PC-3 (cell line): ENCODE data around the gene FTO. TPM values are rescaled to one million over a fixed set of nuclear protein-coding genes. Genes with fewer than 3 reads are reported as not detected.

Experiments
- ATAC-seq: fragments of 200-7000 bp; cut with Tn5 transposase; 2 replicates; pipeline ENCODE4 v1.9.1; 2020; ENCODE audit warnings: mild to moderate bottlenecking, moderate library complexity
- BruUV-seq: library from RNA; stranded (reverse); fragments of 400-500 nt; replicated peaks from 2 replicates; lab custom pipeline; 2021; lab: Mats Ljungman, UMichigan
- CTCF ChIA-PET: fragments of 300-600 bp; sonication (Branson Sonifier 250); formaldehyde crosslinking; loops from one replicate; lab custom pipeline; 2022; ENCODE audit warnings: antibody characterized with exemption; lab: Charles Lee
- POLR2A ChIA-PET: fragments of 300-600 bp; sonication (Branson Sonifier 250); formaldehyde crosslinking; loops from one replicate; lab custom pipeline; 2022; ENCODE audit warnings: antibody characterized with exemption; ENCODE audit not compliant: unreplicated experiment; lab: Charles Lee
- DNase-seq: peaks from one replicate; pipeline ENCODE4 v3.0.0-alpha.2; 2015
- H2AFZ ChIP-seq: fragments of 300-600 bp; sonication (generic); 2 replicates; pipeline ENCODE4 v1.6.0; 2016; ENCODE audit warnings: antibody characterized with exemption, low read length
- H3F3A ChIP-seq: fragments of 300-600 bp; sonication (generic); one replicate; pipeline ENCODE4 v1.6.0; 2017; ENCODE audit warnings: antibody characterized with exemption, low read length, control low read depth, mild to moderate bottlenecking; ENCODE audit not compliant: unreplicated experiment
- H3K27ac ChIP-seq: fragments of 300-600 bp; sonication (generic); 2 replicates; pipeline ENCODE4 v1.5.1; 2016; ENCODE audit warnings: mild to moderate bottlenecking, low read length
- H3K27me3 ChIP-seq: fragments of 300-600 bp; sonication (generic); 2 replicates; pipeline ENCODE4 v1.6.1; 2016; ENCODE audit warnings: low read length, mixed read lengths
- H3K36me3 ChIP-seq: fragments of 300-600 bp; sonication (generic); 2 replicates; pipeline ENCODE4 v1.6.1; 2016; ENCODE audit warnings: low read depth, mixed run types, low read length, mixed read lengths
- H3K4me1 ChIP-seq: fragments of 300-600 bp; sonication (generic); 2 replicates; pipeline ENCODE4 v1.5.1; 2016; ENCODE audit warnings: low read length; ENCODE audit not compliant: insufficient read depth
- H3K4me2 ChIP-seq: fragments of 300-600 bp; sonication (generic); 2 replicates; pipeline ENCODE4 v1.6.0; 2016; ENCODE audit warnings: low read length
- H3K4me3 ChIP-seq: fragments of 300-600 bp; sonication (generic); 2 replicates; pipeline ENCODE4 v1.5.1; 2016; ENCODE audit warnings: mild to moderate bottlenecking, low read length, mixed read lengths
- H3K79me2 ChIP-seq: fragments of 300-600 bp; sonication (generic); 2 replicates; pipeline ENCODE4 v1.6.1; 2017; ENCODE audit warnings: low read length, mixed read lengths
- H3K9ac ChIP-seq: fragments of 300-600 bp; sonication (generic); 2 replicates; pipeline ENCODE4 v1.6.0; 2016; ENCODE audit warnings: mild to moderate bottlenecking, low read length
- H3K9me2 ChIP-seq: fragments of 300-600 bp; sonication (generic); replicated peaks from 2 replicates; pipeline ENCODE4 v1.6.1; 2016; ENCODE audit warnings: mixed run types, low read length, mixed read lengths
- H3K9me3 ChIP-seq: fragments of 300-600 bp; sonication (generic); 2 replicates; pipeline ENCODE4 v1.6.1; 2016; ENCODE audit warnings: low read length, mixed read lengths
- H4K20me1 ChIP-seq: fragments of 300-600 bp; sonication (generic); 2 replicates; pipeline ENCODE4 v1.6.1; 2016; ENCODE audit warnings: low read length, mixed read lengths
- CTCF ChIP-seq: fragments of 300-600 bp; sonication (generic); conservative IDR thresholded peaks from 2 replicates; pipeline ENCODE4 v1.5.1; 2017; ENCODE audit warnings: antibody characterized with exemption, low read depth, mild to moderate bottlenecking, low read length
- EZH2 ChIP-seq: fragments of 300-600 bp; sonication (generic); IDR thresholded peaks from one replicate; pipeline ENCODE4 v1.6.1; 2017; ENCODE audit warnings: antibody characterized with exemption, mild to moderate bottlenecking, low read length; ENCODE audit not compliant: unreplicated experiment
- EZH2phosphoT487 ChIP-seq: fragments of 300-600 bp; sonication (generic); IDR thresholded peaks from 2 replicates; pipeline ENCODE4 v1.6.1; 2018; ENCODE audit warnings: mild to moderate bottlenecking, antibody characterized with exemption, low read length, borderline replicate concordance
- intact Hi-C: fragments of 100-400 bp; cut with micrococcal nuclease; formaldehyde crosslinking; loops from 2 replicates; pipeline ENCODE4 v1.9.0; 2023
- total RNA-seq: library from RNA; depleted of rRNA; stranded (reverse); fragments of >200 nt; gene quantifications from 2 replicates; pipeline ENCODE4 v1.2.3, GENCODE V29; 2014

FTO gene
- total RNA-seq, 1 experiment from 2014 or later = 27.0 TPM

GRCh38 chr16:53768593-53768992 lies 64.6 kb downstream of the FTO start:
- H3K27ac ChIP-seq = peak overlapping the region; percentile 82

GRCh38 chr16:53769185-53769584 lies 65.2 kb downstream of the FTO start:
- DNase-seq = peak; percentile 3
- CTCF ChIA-PET = interaction anchor here (0.6 to 1.3 kb wide), 4 partner anchors 15 to 222 kb away, joined by 3 to 4 read pairs (median 4); no protein-coding TSS in a partner anchor
- H3K9ac ChIP-seq = peak overlapping the region; percentile 22
- no peaks in the 10 kb centered on the region for H3K27me3 ChIP-seq
- intact Hi-C loops = no loop called here
- TF ChIP-seq EZH2 = no peak
- TF ChIP-seq CTCF = no peak
- no peak for TF ChIP-seq EZH2phosphoT487
- no peaks in the 10 kb centered on the region for H3K36me3 ChIP-seq
- peaks cover 7% of the 10 kb centered on the region for H3F3A ChIP-seq
- no peaks in the 10 kb centered on the region for H4K20me1 ChIP-seq
- peaks cover 53% of the 10 kb centered on the region for H3K4me1 ChIP-seq
- no peak overlapping the region for H2AFZ ChIP-seq
- H3K9me2 ChIP-seq = no peaks in the 10 kb centered on the region
- H3K9me3 ChIP-seq = no peaks in the 10 kb centered on the region
- no peak for ATAC-seq
- H3K4me2 ChIP-seq = peak overlapping the region; percentile 69
- peak overlapping the region; percentile 27; the same call in 1 of the 2 replicates for H3K4me3 ChIP-seq
- POLR2A ChIA-PET = no interaction called here
- H3K27ac ChIP-seq = peak overlapping the region; percentile 82
- H3K79me2 ChIP-seq = peaks cover 54% of the 10 kb centered on the region
- no TSS peak for BruUV-seq

More at GRCh38 chr16:53768593-53768992, 64.6 kb downstream of the FTO start:
- Histone ChIP-seq H3K27me3 (no peaks in the 10 kb centered on the region), H3K9me2 (no peaks in the 10 kb centered on the region), H2AFZ (no peak overlapping the region), H3K9ac (peak overlapping the region; percentile 31), H3K9me3 (no peaks in the 10 kb centered on the region), H3K4me2 (peak overlapping the region; percentile 78), H3K79me2 (peaks cover 48% of the 10 kb centered on the region), H3F3A (peaks cover 7% of the 10 kb centered on the region), H3K4me1 (peaks cover 47% of the 10 kb centered on the region), H3K4me3 (peak overlapping the region; percentile 51; the same call in 1 of the 2 replicates), H3K36me3 (no peaks in the 10 kb centered on the region), H4K20me1 (no peaks in the 10 kb centered on the region)
- TF ChIP-seq CTCF = no peak
- no peak for TF ChIP-seq EZH2
- no peak for TF ChIP-seq EZH2phosphoT487
- ChIA-PET CTCF (interaction anchor here (0.6 to 1.3 kb wide), 3 partner anchors 15 to 222 kb away, joined by 3 to 4 read pairs (median 3); no protein-coding TSS in a partner anchor), POLR2A (no interaction called here)
- DNase-seq (peak; percentile 90), ATAC-seq (peak; percentile 84)
- no TSS peak for BruUV-seq
- intact Hi-C loops = loop anchor here (1.0 kb wide), 1 partner anchor 12 kb away; no protein-coding TSS in a partner anchor

GRCh38 chr16:53769787-53770186 lies 65.8 kb downstream of the FTO start:
- Histone ChIP-seq H4K20me1 (no peaks in the 10 kb centered on the region), H3K36me3 (no peaks in the 10 kb centered on the region), H3K4me3 (no peak overlapping the region), H3K27ac (peak overlapping the region; percentile 82), H3K79me2 (peaks cover 60% of the 10 kb centered on the region), H3K9me3 (no peaks in the 10 kb centered on the region), H3K9me2 (no peaks in the 10 kb centered on the region), H3K9ac (no peak overlapping the region), H2AFZ (no peak overlapping the region), H3K4me1 (peaks cover 59% of the 10 kb centered on the region), H3K4me2 (peak overlapping the region; percentile 69; the same call in 1 of the 2 replicates), H3K27me3 (no peaks in the 10 kb centered on the region), H3F3A (peaks cover 7% of the 10 kb centered on the region)
- CTCF ChIA-PET = interaction anchor here (1.1 kb wide), 1 partner anchor 122 kb away, joined by 4 read pairs; no protein-coding TSS in a partner anchor
- ATAC-seq (no peak), DNase-seq (no peak)
- intact Hi-C loops = loop anchor here (5.0 to 10.0 kb wide), 3 partner anchors 315 to 1695 kb away; no protein-coding TSS in a partner anchor
- POLR2A ChIA-PET = no interaction called here
- BruUV-seq = no TSS peak
- no peak for TF ChIP-seq EZH2
- no peak for TF ChIP-seq CTCF
- TF ChIP-seq EZH2phosphoT487 = no peak
